ENCODE data around the gene TWIST1. TPM values are rescaled to one million over a fixed set of nuclear protein-coding genes. Genes with fewer than 3 reads are reported as not detected.

TWIST1 gene
- total RNA-seq, 1 experiment from 2014 or later, result not detected

DNA sequence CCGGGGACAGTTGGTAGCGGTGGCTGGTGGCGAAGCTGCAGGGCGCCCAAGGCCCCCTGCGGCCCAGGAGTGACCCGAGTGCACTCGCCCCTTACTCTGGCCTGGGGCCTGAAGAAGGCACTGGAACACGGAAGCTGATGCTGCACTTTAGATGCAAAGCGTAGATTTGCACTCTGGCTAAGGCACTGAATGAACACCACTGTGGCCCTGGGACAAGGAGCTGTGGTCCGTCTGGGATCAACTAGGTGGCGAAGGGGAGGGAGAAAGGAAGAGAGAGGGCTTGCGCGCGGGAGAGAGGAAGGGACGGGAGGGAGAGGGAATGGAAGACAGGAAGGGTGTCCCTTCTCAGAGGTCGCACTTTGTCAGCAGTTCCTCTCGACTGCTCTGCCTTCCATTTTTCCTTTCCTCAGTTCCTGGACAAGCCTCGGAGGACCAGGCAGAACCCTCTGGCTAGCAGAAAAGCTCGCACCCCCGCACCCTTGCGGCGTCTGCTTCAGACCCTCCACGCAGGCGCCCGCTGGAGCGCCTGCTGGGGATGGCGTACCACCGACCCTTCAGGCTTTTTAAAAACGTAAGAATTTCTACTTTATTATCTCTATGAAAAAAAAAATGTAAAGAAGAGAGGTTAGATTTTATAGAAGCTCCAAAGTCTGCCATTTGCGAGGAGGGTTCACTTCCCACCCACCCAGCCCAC lies 26.6 kb upstream of the TWIST1 start:
- Mint-ChIP-seq H3K36me3 (ENCODE audit: insufficient read depth in 1 of 3, low read depth in 3 of 3) (no peaks in the 10 kb centered on the region), H3K27me3 (ENCODE audit: low read depth) (peaks cover 91% of the 10 kb centered on the region), H3K9me3 (peaks cover 0 to 4% of the 10 kb centered on the region in 2 experiments; a peak in 1 of 5 replicates), H3K4me1 (peaks cover 30 to 45% of the 10 kb centered on the region in 2 experiments), H3K27ac (no peak overlapping the region), H3K4me3 (peak overlapping the region; percentile 68 to 90)
- no peak overlapping the region for H2BK5ac ChIP-seq (ENCODE audit: insufficient read length, low read length)
- H3T11ph ChIP-seq (ENCODE audit: low read length), result no peak overlapping the region
- no peak overlapping the region for H3K27ac ChIP-seq (ENCODE audit: insufficient read length, low read depth, low read length)
- H2AK5ac ChIP-seq (ENCODE audit: insufficient read length, low read length), result no peak overlapping the region
- no peak overlapping the region for H4K91ac ChIP-seq (ENCODE audit: insufficient read length, low read depth, low read length)
- H3K4me1 ChIP-seq (ENCODE audit: insufficient read depth, low read length), result no peaks in the 10 kb centered on the region; the same call in 1 of the 2 replicates
- H3K23me2 ChIP-seq (ENCODE audit: insufficient read length, low read depth, low read length, poor library complexity, severe bottlenecking), result peaks cover 20% of the 10 kb centered on the region
- H3K79me2 ChIP-seq (ENCODE audit: insufficient read depth, low read length), result no peaks in the 10 kb centered on the region
- no peak overlapping the region for H2BK120ac ChIP-seq (ENCODE audit: low read depth, low read length, poor library complexity, severe bottlenecking)
- H3K18ac ChIP-seq (ENCODE audit: insufficient read length, low read depth, low read length), result no peak overlapping the region
- peaks cover 30% of the 10 kb centered on the region for H3K27me3 ChIP-seq (ENCODE audit: insufficient read depth, low read length)
- no peak overlapping the region for H3K4ac ChIP-seq (ENCODE audit: low read depth, low read length)
- no peak overlapping the region for H3K56ac ChIP-seq (ENCODE audit: insufficient read length, low read depth, low read length)
- H2BK20ac ChIP-seq (ENCODE audit: low read depth, low read length, poor library complexity, severe bottlenecking), result no peak overlapping the region
- TF ChIP-seq CTCF (conservative IDR thresholded peaks at IDR 0.05), result no peak
- no peak overlapping the region for H3K14ac ChIP-seq (ENCODE audit: insufficient read depth, low read length)
- no peak overlapping the region for H3K9ac ChIP-seq (ENCODE audit: extremely low read depth, insufficient read length, low read length)
- H3K9me3 ChIP-seq (ENCODE audit: control insufficient read depth, low read depth, low read length), result no peaks in the 10 kb centered on the region
- no CpG with 5 or more reads among the region's 30 CpGs for WGBS (ENCODE audit: extremely low coverage, insufficient read length, low lambda C conversion rate)
- no peaks in the 10 kb centered on the region for H3K79me1 ChIP-seq (ENCODE audit: insufficient read depth, low read depth, low read length, poor library complexity, severe bottlenecking)
- peak; percentile 62 for DNase-seq
- no peak overlapping the region for H2AFZ ChIP-seq (ENCODE audit: low read length)
- H2BK12ac ChIP-seq (ENCODE audit: insufficient read length, low read depth, low read length), result no peak overlapping the region
- no peak overlapping the region for H3K23ac ChIP-seq (ENCODE audit: insufficient read length, low read depth, low read length)
- no peaks in the 10 kb centered on the region for H4K20me1 ChIP-seq (ENCODE audit: control insufficient read depth, insufficient read depth, insufficient read length)
- peak overlapping the region; percentile 89 for H3K4me2 ChIP-seq (ENCODE audit: insufficient read depth, insufficient read length, low read length)
- no peak overlapping the region for H4K5ac ChIP-seq (ENCODE audit: insufficient read length, low read depth, low read length)
- no peak overlapping the region for H2BK15ac ChIP-seq (ENCODE audit: low read depth, low read length)
- H4K8ac ChIP-seq (replicated peaks; ENCODE audit: insufficient read length, low read depth, low read length), result no peak overlapping the region
